HCT116 (cell line): ENCODE data around the gene DCAF11. TPM values are rescaled to one million over a fixed set of nuclear protein-coding genes. Genes with fewer than 3 reads are reported as not detected.

Experiments
- ATAC-seq: fragments of 200-7000 bp; cut with Tn5 transposase; 2 replicates; pipeline ENCODE4 v1.9.1; 2020; ENCODE audit warnings: mild to moderate bottlenecking, moderate library complexity
- BruUV-seq: library from RNA; stranded (reverse); fragments of 400-500 nt; replicated peaks from 2 replicates; lab custom pipeline; 2021; lab: Mats Ljungman, UMichigan
- CTCF ChIA-PET: fragments of 300-600 bp; sonication (Branson Sonifier 250); formaldehyde crosslinking; loops from one replicate; lab custom pipeline; 2021; ENCODE audit warnings: antibody characterized with exemption; lab: Charles Lee
- POLR2A ChIA-PET: fragments of 300-600, 350-600 bp; sonication (Branson Sonifier 250); formaldehyde crosslinking; loops from one replicate; lab custom pipeline; 2021; ENCODE audit warnings: antibody characterized with exemption; lab: Charles Lee
- RAD21 ChIA-PET, 2 experiments: fragments of 300-600 bp; sonication (Branson Sonifier 250); formaldehyde crosslinking; loops; one replicate each; lab custom pipeline; 2023; ENCODE audit warnings: low total read pairs in 2 of 2; ENCODE audit not compliant: uncharacterized antibody in 2 of 2, unreplicated experiment in 2 of 2, low non-redundant PET in 1 of 2; lab: Charles Lee
- DNase-seq: peaks from one replicate; pipeline ENCODE4 v3.0.0-alpha.2; 2010; ENCODE audit warnings: low read depth, low spot score
- H2AFZ ChIP-seq: fragments of 200-600 bp; shearing (Covaris generic), sonication (generic); 2 replicates; pipeline ENCODE4 v1.6.1; 2017; ENCODE audit warnings: low read depth, mixed run types, mixed read lengths, antibody characterized with exemption, low read length; ENCODE audit not compliant: poor library complexity, severe bottlenecking
- H3K27ac ChIP-seq: 2 replicates; pipeline ENCODE4 v1.5.1; 2012; ENCODE audit warnings: low read depth, low read length
- H3K27me3 ChIP-seq: fragments of 200-600 bp; sonication (generic); 2 replicates; pipeline ENCODE4 v1.6.1; 2016; ENCODE audit warnings: mixed run types, low read length, mixed read lengths; ENCODE audit not compliant: insufficient read depth
- H3K36me3 ChIP-seq, 2 experiments: fragments of 200-500 bp in 1 of 2; fragments of 200-600 bp in 1 of 2; sonication (Bioruptor generic) in 1 of 2; sonication (generic) in 1 of 2; 2 replicates each; pipeline versions ENCODE4 v1.5.1 to v1.6.1; 2014 to 2016; ENCODE audit warnings: low read length in 2 of 2, inconsistent platforms in 1 of 2, mixed read lengths in 1 of 2, mixed run types in 1 of 2; ENCODE audit not compliant: insufficient read depth in 2 of 2, control insufficient read depth in 1 of 2
- H3K4me1 ChIP-seq, 2 experiments: fragments of 200-600 bp in 1 of 2; sonication (generic) in 1 of 2; 2 replicates each; pipeline versions ENCODE4 v1.5.1 to v1.6.1; 2012 to 2017; ENCODE audit warnings: low read length in 2 of 2, inconsistent platforms in 1 of 2, mild to moderate bottlenecking in 1 of 2, mixed read lengths in 1 of 2, mixed run types in 1 of 2, moderate library complexity in 1 of 2; ENCODE audit not compliant: insufficient read depth in 2 of 2, control insufficient read depth in 1 of 2
- H3K4me2 ChIP-seq: fragments of 200-600 bp; sonication (generic); 2 replicates; pipeline ENCODE4 v1.6.1; 2017; ENCODE audit warnings: mixed run types, low read length, mixed read lengths
- H3K4me3 ChIP-seq, 2 experiments: fragments of 200-600 bp in 1 of 2; sonication (generic) in 1 of 2; replicated peaks in 1 of 2; 2 replicates each; pipeline ENCODE4 v1.5.1; 2011 to 2016; ENCODE audit warnings: low read length in 2 of 2, control low read depth in 1 of 2, low read depth in 1 of 2, mild to moderate bottlenecking in 1 of 2, mixed read lengths in 1 of 2, mixed run types in 1 of 2
- H3K79me2 ChIP-seq: fragments of 200-600 bp; sonication (generic); 2 replicates; pipeline ENCODE4 v1.6.1; 2017; ENCODE audit warnings: mild to moderate bottlenecking, mixed run types, low read length, moderate library complexity, mixed read lengths; ENCODE audit not compliant: insufficient read depth
- H3K9ac ChIP-seq: fragments of 200-600 bp; sonication (generic); 2 replicates; pipeline ENCODE4 v1.6.1; 2016; ENCODE audit warnings: low read length, mixed read lengths
- H3K9me2 ChIP-seq: fragments of 200-600 bp; sonication (generic), shearing (Covaris generic); 2 replicates; pipeline ENCODE4 v1.6.1; 2017; ENCODE audit warnings: mixed run types, mild to moderate bottlenecking, moderate library complexity; ENCODE audit not compliant: insufficient read depth
- H3K9me3 ChIP-seq, 2 experiments: fragments of 200-500 bp in 1 of 2; fragments of 200-600 bp in 1 of 2; sonication (Bioruptor generic) in 1 of 2; sonication (generic) in 1 of 2; 2 replicates each; pipeline ENCODE4 v1.6.1; 2014 to 2017; ENCODE audit warnings: low read length in 2 of 2, mixed read lengths in 2 of 2, inconsistent platforms in 1 of 2, low read depth in 1 of 2, mild to moderate bottlenecking in 1 of 2, mixed run types in 1 of 2, moderate library complexity in 1 of 2; ENCODE audit not compliant: control insufficient read depth in 1 of 2, insufficient read depth in 1 of 2
- H4K20me1 ChIP-seq: fragments of 200-600 bp; sonication (generic), shearing (Covaris generic); 2 replicates; pipeline ENCODE4 v1.6.1; 2017; ENCODE audit warnings: mixed run types, mild to moderate bottlenecking, moderate library complexity; ENCODE audit not compliant: insufficient read depth
- ATF3 ChIP-seq: IDR thresholded peaks from 2 replicates; pipeline ENCODE4 v1.6.1; 2012
- ELF1 ChIP-seq: IDR thresholded peaks from 2 replicates; pipeline ENCODE4 v1.6.1; 2012; ENCODE audit warnings: low read depth, borderline replicate concordance
- EZH2 ChIP-seq: fragments of 200-600 bp; sonication (generic); IDR thresholded peaks from 2 replicates; pipeline ENCODE4 v1.6.1; 2017; ENCODE audit warnings: antibody characterized with exemption, mixed run types
- SRF ChIP-seq: IDR thresholded peaks from 2 replicates; pipeline ENCODE4 v1.6.1; 2012; ENCODE audit warnings: low read depth
- YY1 ChIP-seq: IDR thresholded peaks from 2 replicates; pipeline ENCODE4 v1.6.1; 2011; ENCODE audit warnings: low read length, low read depth, moderate library complexity, mild to moderate bottlenecking; ENCODE audit not compliant: insufficient replicate concordance; ENCODE audit errors: extremely low read depth
- ZBTB33 ChIP-seq: IDR thresholded peaks from 2 replicates; pipeline ENCODE4 v1.6.1; 2011; ENCODE audit warnings: mild to moderate bottlenecking, low read length, moderate library complexity; ENCODE audit not compliant: insufficient replicate concordance; ENCODE audit errors: extremely low read depth
- intact Hi-C: fragments of 100-400 bp; cut with micrococcal nuclease; formaldehyde crosslinking; loops from 2 replicates; pipeline ENCODE4 v1.10.0; 2022
- total RNA-seq: library from RNA; stranded (reverse); gene quantifications from one replicate; pipeline ENCODE4 v1.2.1, GENCODE V29; 2021; ENCODE audit not compliant: unreplicated experiment

The DCAF11 gene
- total RNA-seq, 1 experiment from 2014 or later = 47.5 TPM

- RAD21 ChIA-PET = interaction anchor here in 1 of 2 experiments (0.6 kb wide), 1 partner anchor 164 kb away, joined by 4 read pairs; no protein-coding TSS in a partner anchor
- Histone ChIP-seq H3K4me3 (no peak overlapping the region), H4K20me1 (no peaks in the 10 kb centered on the region), H3K4me2 (no peak overlapping the region), H3K36me3 (no peaks in the 10 kb centered on the region), H2AFZ (no peak overlapping the region), H3K9me2 (no peaks in the 10 kb centered on the region), H3K79me2 (peaks cover 2% of the 10 kb centered on the region; the same call in 1 of the 2 replicates), H3K9me3 (no peaks in the 10 kb centered on the region; a peak in 1 of 4 replicates), H3K4me1 (peaks cover 2 to 19% of the 10 kb centered on the region in 2 experiments; a peak in 3 of 4 replicates)
- intact Hi-C loops = loop anchor here (5.0 kb wide), 1 partner anchor 102 kb away; the partner anchor contains the start of gene CHMP4A
- no peak for ATAC-seq
- no peak for DNase-seq
- no TSS peak for BruUV-seq
- CTCF ChIA-PET = interaction anchor here (0.9 to 5.5 kb wide), 5 partner anchors 18 to 186 kb away, joined by 3 to 116 read pairs (median 6); partner anchors contain the start of genes IRF9 and PCK2
- TF ChIP-seq SRF = no peak
- TF ChIP-seq ELF1 = no peak
- no peak for TF ChIP-seq YY1
- TF ChIP-seq ATF3 = no peak
- TF ChIP-seq ZBTB33 = no peak
- TF ChIP-seq EZH2 = no peak
- TF ChIP-seq, all 23 proteins: peak for 0
- Histone ChIP-seq H3K9ac (no peak overlapping the region), H3K27ac (no peak overlapping the region), H3K27me3 (no peaks in the 10 kb centered on the region)
- POLR2A ChIA-PET = interaction anchor here (1.2 to 1.9 kb wide), 3 partner anchors 15 to 31 kb away, joined by 4 to 5 read pairs (median 5); partner anchors contain the start of genes EMC9 and PCK2
Measured at GRCh38 chr14:24110523-24110922, 4.1 kb upstream of the DCAF11 start.
